Activated CD8-positive, alpha-beta T cell treated with anti-CD3 and anti-CD28 coated beads for 36 hours (primary cell): ENCODE data around the gene NECAB2. TPM values are rescaled to one million over a fixed set of nuclear protein-coding genes. Genes with fewer than 3 reads are reported as not detected.

Experiments
- ATAC-seq: fragments of 200-7000 bp; cut with Tn5 transposase; one replicate; pipeline ENCODE4 v1.10.0; 2021; ENCODE audit warnings: mild to moderate bottlenecking, moderate library complexity
- CTCF ChIA-PET: fragments of 350-600 bp; sonication (Branson Sonifier 250); formaldehyde crosslinking; loops from one replicate; lab custom pipeline; 2021; ENCODE audit warnings: antibody characterized with exemption; lab: Charles Lee
- POLR2A ChIA-PET: fragments of 350-600 bp; sonication (Branson Sonifier 250); formaldehyde crosslinking; loops from one replicate; lab custom pipeline; 2021; ENCODE audit warnings: antibody characterized with exemption; lab: Charles Lee
- DNase-seq: peaks from one replicate; pipeline ENCODE4 v3.0.0-alpha.2; 2020
- H3K27ac Mint-ChIP-seq: one replicate; pipeline ENCODE4 v1.8.0; 2021; ENCODE audit warnings: mild to moderate bottlenecking, mixed read lengths
- H3K27me3 Mint-ChIP-seq: one replicate; pipeline ENCODE4 v1.8.0; 2021; ENCODE audit warnings: mixed read lengths
- H3K36me3 Mint-ChIP-seq: one replicate; pipeline ENCODE4 v1.8.0; 2021; ENCODE audit warnings: low read depth, mixed read lengths
- H3K4me1 Mint-ChIP-seq: one replicate; pipeline ENCODE4 v1.8.0; 2021; ENCODE audit warnings: low read depth, mixed read lengths
- H3K4me3 Mint-ChIP-seq: one replicate; pipeline ENCODE4 v1.8.0; 2021; ENCODE audit warnings: mild to moderate bottlenecking, moderate library complexity, mixed read lengths
- H3K9me3 Mint-ChIP-seq: one replicate; pipeline ENCODE4 v1.8.0; 2021; ENCODE audit warnings: mixed read lengths
- CTCF ChIP-seq: fragments of 200-600 bp; IDR thresholded peaks from one replicate; pipeline ENCODE4 v1.8.0; 2022; ENCODE audit warnings: antibody characterized with exemption, mild to moderate bottlenecking
- intact Hi-C: fragments of 100-400 bp; cut with micrococcal nuclease; formaldehyde crosslinking; loops from one replicate; pipeline ENCODE4 v1.10.0; 2022
- total RNA-seq, 2 experiments: library from RNA; stranded (reverse); gene quantifications; one replicate each; pipeline ENCODE4 v1.2.3, GENCODE V29; 2021

Gene NECAB2
- total RNA-seq, 2 experiments from 2014 or later: not detected

- no peak for ATAC-seq
- Mint-ChIP-seq H3K4me1 (peaks cover 7% of the 10 kb centered on the region), H3K27ac (no peak overlapping the region), H3K36me3 (no peaks in the 10 kb centered on the region), H3K9me3 (peaks cover 1% of the 10 kb centered on the region), H3K4me3 (no peak overlapping the region), H3K27me3 (peaks cover 7% of the 10 kb centered on the region)
- intact Hi-C loops: no loop called here
- DNase-seq: no peak
- no peak for TF ChIP-seq CTCF
- CTCF ChIA-PET: interaction anchor here (1.0 to 1.2 kb wide), 4 partner anchors 47 to 172 kb away, joined by 3 to 7 read pairs (median 4); partner anchors contain the start of gene TAF1C
- POLR2A ChIA-PET: interaction anchor here (0.7 to 1.5 kb wide), 3 partner anchors 13 to 45 kb away, joined by 3 to 4 read pairs (median 3); no protein-coding TSS in a partner anchor
These were observed 46.7 kb downstream of the NECAB2 start for GRCh38 chr16:84014570-84015327.

- peaks cover 1% of the 10 kb centered on the region for H3K9me3 Mint-ChIP-seq
- intact Hi-C loops: no loop called here
- no peak for TF ChIP-seq CTCF
- ChIA-PET POLR2A (interaction anchor here (1.1 kb wide), 1 partner anchor 17 kb away, joined by 3 read pairs; no protein-coding TSS in a partner anchor), CTCF (no interaction called here)
- DNase-seq (no peak), ATAC-seq (no peak)
- H3K4me3 Mint-ChIP-seq: no peak overlapping the region
- H3K4me1 Mint-ChIP-seq: peaks cover 7% of the 10 kb centered on the region
- peaks cover 7% of the 10 kb centered on the region for H3K27me3 Mint-ChIP-seq
- no peak overlapping the region for H3K27ac Mint-ChIP-seq
- no peaks in the 10 kb centered on the region for H3K36me3 Mint-ChIP-seq
These were observed 47.4 kb downstream of the NECAB2 start for GRCh38 chr16:84015399-84015798.

GRCh38 chr16:84016477-84016876, 48.4 kb downstream of the NECAB2 start:
- Mint-ChIP-seq H3K36me3 (no peaks in the 10 kb centered on the region), H3K9me3 (peaks cover 4% of the 10 kb centered on the region), H3K27me3 (peaks cover 7% of the 10 kb centered on the region), H3K4me3 (no peak overlapping the region), H3K27ac (no peak overlapping the region), H3K4me1 (peaks cover 7% of the 10 kb centered on the region)
- ChIA-PET CTCF (no interaction called here), POLR2A (no interaction called here)
- intact Hi-C loops: no loop called here
- DNase-seq (no peak), ATAC-seq (no peak)
- TF ChIP-seq CTCF: no peak

GRCh38 chr16:84018710-84019109, 50.7 kb downstream of the NECAB2 start:
- intact Hi-C loops: no loop called here
- Mint-ChIP-seq H3K27me3 (peaks cover 8% of the 10 kb centered on the region), H3K4me1 (peaks cover 7% of the 10 kb centered on the region), H3K4me3 (no peak overlapping the region), H3K27ac (no peak overlapping the region), H3K36me3 (no peaks in the 10 kb centered on the region), H3K9me3 (peaks cover 6% of the 10 kb centered on the region)
- ATAC-seq (no peak), DNase-seq (no peak)
- TF ChIP-seq CTCF: no peak
- CTCF ChIA-PET: no interaction called here
- POLR2A ChIA-PET: no interaction called here

GRCh38 chr16:84020353-84020752, 52.3 kb downstream of the NECAB2 start:
- ATAC-seq (no peak), DNase-seq (no peak)
- no peak for TF ChIP-seq CTCF
- Mint-ChIP-seq H3K36me3 (no peaks in the 10 kb centered on the region), H3K27me3 (peaks cover 8% of the 10 kb centered on the region), H3K9me3 (peaks cover 6% of the 10 kb centered on the region), H3K4me1 (no peaks in the 10 kb centered on the region), H3K27ac (no peak overlapping the region), H3K4me3 (no peak overlapping the region)
- ChIA-PET POLR2A (no interaction called here), CTCF (no interaction called here)
- intact Hi-C loops: no loop called here
